Measurements from ENCODE around the gene TCFL5.

The TCFL5 gene

GRCh38 chr20:62820962-62821725 lies 40.5 kb downstream of the TCFL5 start:
- DNase-seq, result no peak

- DNase-seq, result no peak
These were observed 41.2 kb downstream of the TCFL5 start for GRCh38 chr20:62820208-62820961.

- no peak for DNase-seq
These were observed 42.0 kb downstream of the TCFL5 start for GRCh38 chr20:62819494-62820174.

GRCh38 chr20:62818592-62819493 lies 42.8 kb downstream of the TCFL5 start:
- DNase-seq, result no peak

GRCh38 chr20:62817975-62818591 lies 43.5 kb downstream of the TCFL5 start:
- no peak for DNase-seq

- no peak for DNase-seq
These were observed 44.4 kb downstream of the TCFL5 start, which contains the start of gene COL9A3 for GRCh38 chr20:62816884-62817873. TSS of gene COL9A3 (plus strand) at chr20:62817050. CDS start at chr20:62817065, 15 bp downstream.

GRCh38 chr20:62816031-62816883 lies 45.4 kb downstream of the TCFL5 start:
- no peak for DNase-seq

- DNase-seq, result no peak
These were observed 46.3 kb downstream of the TCFL5 start for GRCh38 chr20:62815066-62815991.

- DNase-seq, result no peak
These were observed 46.9 kb downstream of the TCFL5 start for GRCh38 chr20:62814709-62815065.

GRCh38 chr20:62814060-62814708 lies 47.4 kb downstream of the TCFL5 start:
- DNase-seq, result no peak

GRCh38 chr20:62813588-62813987 lies 48.0 kb downstream of the TCFL5 start:
- DNase-seq, result no peak

GRCh38 chr20:62812907-62813200 lies 48.8 kb downstream of the TCFL5 start:
- no peak for DNase-seq

- no peak for DNase-seq
These were observed 49.3 kb downstream of the TCFL5 start for GRCh38 chr20:62812181-62812906.

GRCh38 chr20:62811720-62812119 lies 49.9 kb downstream of the TCFL5 start:
- no peak for DNase-seq

- DNase-seq, result no peak
These were observed 50.3 kb downstream of the TCFL5 start for GRCh38 chr20:62811320-62811719.

- no peak for DNase-seq
These were observed 51.8 kb downstream of the TCFL5 start for GRCh38 chr20:62809530-62810428.
